ENCODE results near the gene MARCHF3.

The MARCHF3 gene

GRCh38 chr5:126981701-126982100 lies 48.7 kb downstream of the MARCHF3 start:
- no peak for DNase-seq

GRCh38 chr5:126981222-126981621 lies 49.1 kb downstream of the MARCHF3 start:
- DNase-seq, result no peak

- DNase-seq, result no peak
Observed at GRCh38 chr5:126978258-126978657, 52.1 kb downstream of the MARCHF3 start.

GRCh38 chr5:126976520-126977172 lies 53.7 kb downstream of the MARCHF3 start:
- DNase-seq, result no peak

- no peak for DNase-seq
Observed at GRCh38 chr5:126975796-126976195, 54.6 kb downstream of the MARCHF3 start.

GRCh38 chr5:126973193-126973592 lies 57.2 kb downstream of the MARCHF3 start:
- no peak for DNase-seq

- DNase-seq, result no peak
Observed at GRCh38 chr5:126972062-126972895, 58.1 kb downstream of the MARCHF3 start.

- no peak for DNase-seq
Observed at GRCh38 chr5:126971455-126972031, 58.8 kb downstream of the MARCHF3 start.

GRCh38 chr5:126970517-126971017 lies 59.8 kb downstream of the MARCHF3 start:
- no peak for DNase-seq

GRCh38 chr5:126969548-126969947 lies 60.8 kb downstream of the MARCHF3 start:
- no peak for DNase-seq

- DNase-seq, result no peak
Observed at GRCh38 chr5:126967808-126968466, 62.4 kb downstream of the MARCHF3 start.

GRCh38 chr5:126965487-126965886 lies 64.9 kb downstream of the MARCHF3 start:
- no peak for DNase-seq

- no peak for DNase-seq
Observed at GRCh38 chr5:126965061-126965475, 65.3 kb downstream of the MARCHF3 start.

GRCh38 chr5:126963822-126964375 lies 66.5 kb downstream of the MARCHF3 start:
- DNase-seq, result no peak

- DNase-seq, result peak; percentile 55
Observed at GRCh38 chr5:126961702-126962101, 68.7 kb downstream of the MARCHF3 start.

- DNase-seq, result no peak
Observed at GRCh38 chr5:126961128-126961527, 69.2 kb downstream of the MARCHF3 start.

GRCh38 chr5:126959188-126959587 lies 71.2 kb downstream of the MARCHF3 start:
- DNase-seq, result no peak

- no peak for DNase-seq
Observed at GRCh38 chr5:126956991-126957390, 73.4 kb downstream of the MARCHF3 start.

GRCh38 chr5:126954981-126955380 lies 75.4 kb downstream of the MARCHF3 start:
- DNase-seq, result no peak

- no peak for DNase-seq
Observed at GRCh38 chr5:126953640-126954039, 76.7 kb downstream of the MARCHF3 start.

GRCh38 chr5:126949475-126949874 lies 80.9 kb downstream of the MARCHF3 start:
- no peak for DNase-seq

GRCh38 chr5:126948453-126948852 lies 81.9 kb downstream of the MARCHF3 start:
- no peak for DNase-seq

- no peak for DNase-seq
Observed at GRCh38 chr5:126948011-126948355, 82.4 kb downstream of the MARCHF3 start.
